Fibroblast of skin of left biceps (primary cell): ENCODE measurements around the gene SPOP.

Experiments
- DNase-seq, 2 experiments: peaks; one replicate each; pipeline ENCODE4 v3.0.0-alpha.2; 2013; ENCODE audit warnings: low read depth in 2 of 2

SPOP gene

GRCh38 chr17:49583889-49584288, 94.0 kb downstream of the SPOP start:
- DNase-seq, result no peak

- DNase-seq, result no peak
Measured at GRCh38 chr17:49583226-49583625, 94.7 kb downstream of the SPOP start.

- no peak for DNase-seq
Measured at GRCh38 chr17:49582789-49583188, 95.1 kb downstream of the SPOP start.

- DNase-seq, result no peak
Measured at GRCh38 chr17:49582055-49582722, 95.7 kb downstream of the SPOP start.

GRCh38 chr17:49581648-49581998, 96.3 kb downstream of the SPOP start:
- no peak for DNase-seq

GRCh38 chr17:49580981-49581647, 96.8 kb downstream of the SPOP start:
- DNase-seq, result no peak

GRCh38 chr17:49580055-49580721, 97.7 kb downstream of the SPOP start:
- no peak for DNase-seq

- DNase-seq, result no peak
Measured at GRCh38 chr17:49579522-49579921, 98.4 kb downstream of the SPOP start.

- DNase-seq, result no peak
Measured at GRCh38 chr17:49578952-49579500, 98.9 kb downstream of the SPOP start.

GRCh38 chr17:49578414-49578813, 99.5 kb downstream of the SPOP start:
- no peak for DNase-seq

- DNase-seq, result no peak
Measured at GRCh38 chr17:49577963-49578362, 99.9 kb downstream of the SPOP start.

- DNase-seq, result no peak
Measured at GRCh38 chr17:49577650-49577934, 100.3 kb downstream of the SPOP start.

- DNase-seq, result no peak
Measured at GRCh38 chr17:49576917-49577649, 100.8 kb downstream of the SPOP start.

GRCh38 chr17:49576088-49576916, 101.6 kb downstream of the SPOP start:
- DNase-seq, result no peak

GRCh38 chr17:49575679-49576087, 102.2 kb downstream of the SPOP start, which contains the start of gene NXPH3:
Gene NXPH3 (plus strand): TSS chr17:49575871. CDS start chr17:49576220, 349 bp downstream.
- DNase-seq, result no peak

GRCh38 chr17:49574945-49575678, 102.8 kb downstream of the SPOP start:
- no peak for DNase-seq

GRCh38 chr17:49574323-49574781, 103.5 kb downstream of the SPOP start:
- no peak for DNase-seq

GRCh38 chr17:49573510-49574322, 104.2 kb downstream of the SPOP start:
- DNase-seq, result no peak

GRCh38 chr17:49572806-49573420, 105.0 kb downstream of the SPOP start:
- DNase-seq, result no peak
